ENCODE measurements around the gene OBSCN.

- TF ChIP-seq EZH2phosphoT487 (IDR thresholded peaks at IDR 0.05; ENCODE audit: borderline replicate concordance, low read depth, low read length) = no peak
- TF ChIP-seq CTCF (conservative IDR thresholded peaks at IDR 0.05; ENCODE audit: low read length) = no peak
Observed at GRCh38 chr1:228370941-228371740, 163.3 kb downstream of the OBSCN start.

Data from OCI-LY7 (cell line).